Measurements from ENCODE around the gene ITIH3.

The ITIH3 gene

GRCh38 chr3:52795298-52795900 is 803 bp downstream of the ITIH3 start:
- no peak for DNase-seq (ENCODE audit: low spot score)

GRCh38 chr3:52796411-52796810 is 1.8 kb downstream of the ITIH3 start:
- no peak for DNase-seq (ENCODE audit: low spot score)

GRCh38 chr3:52798376-52798977 is 3.9 kb downstream of the ITIH3 start:
- no peak for DNase-seq (ENCODE audit: low spot score)

- DNase-seq (ENCODE audit: low spot score) = no peak
These were observed 4.4 kb downstream of the ITIH3 start for GRCh38 chr3:52798978-52799476.

- no peak for DNase-seq (ENCODE audit: low spot score)
These were observed 5.5 kb downstream of the ITIH3 start for GRCh38 chr3:52800079-52800478.

- DNase-seq (ENCODE audit: low spot score) = no peak
These were observed 7.2 kb downstream of the ITIH3 start for GRCh38 chr3:52801839-52802238.

GRCh38 chr3:52805270-52806039 is 10.9 kb downstream of the ITIH3 start:
- DNase-seq (ENCODE audit: low spot score) = no peak

GRCh38 chr3:52809149-52809548 is 14.6 kb downstream of the ITIH3 start:
- DNase-seq (ENCODE audit: low spot score) = no peak

- DNase-seq (ENCODE audit: low spot score) = no peak
These were observed 15.2 kb downstream of the ITIH3 start for GRCh38 chr3:52809662-52810377.

- no peak for DNase-seq (ENCODE audit: low spot score)
These were observed 16.3 kb downstream of the ITIH3 start for GRCh38 chr3:52810923-52811322.

GRCh38 chr3:52811452-52812011 is 16.9 kb downstream of the ITIH3 start:
- DNase-seq (ENCODE audit: low spot score) = no peak

GRCh38 chr3:52813810-52814209 is 19.2 kb downstream of the ITIH3 start:
- no peak for DNase-seq (ENCODE audit: low spot score)

GRCh38 chr3:52816199-52816598 is 21.6 kb downstream of the ITIH3 start:
- no peak for DNase-seq (ENCODE audit: low spot score)

GRCh38 chr3:52816654-52817053 is 22.1 kb downstream of the ITIH3 start:
- no peak for DNase-seq (ENCODE audit: low spot score)

GRCh38 chr3:52817221-52817620 is 22.6 kb downstream of the ITIH3 start:
- no peak for DNase-seq (ENCODE audit: low spot score)

GRCh38 chr3:52817860-52818259 is 23.3 kb downstream of the ITIH3 start:
- DNase-seq (ENCODE audit: low spot score) = no peak

- DNase-seq (ENCODE audit: low spot score) = no peak
These were observed 25.3 kb downstream of the ITIH3 start for GRCh38 chr3:52819936-52820335.

GRCh38 chr3:52820736-52821135 is 26.1 kb downstream of the ITIH3 start:
- DNase-seq (ENCODE audit: low spot score) = no peak

- DNase-seq (ENCODE audit: low spot score) = no peak
These were observed 27.8 kb downstream of the ITIH3 start for GRCh38 chr3:52822363-52822762.

- no peak for DNase-seq (ENCODE audit: low spot score)
These were observed 29.4 kb downstream of the ITIH3 start for GRCh38 chr3:52824037-52824436.

GRCh38 chr3:52827441-52827840 is 32.8 kb downstream of the ITIH3 start:
- DNase-seq (ENCODE audit: low spot score) = no peak

GRCh38 chr3:52827866-52828376 is 33.3 kb downstream of the ITIH3 start:
- no peak for DNase-seq (ENCODE audit: low spot score)

Measured in pons (tissue), 1 donor.